T-cell (primary cell): ENCODE measurements around the gene OR10H5. TPM values are rescaled to one million over a fixed set of nuclear protein-coding genes. Genes with fewer than 3 reads are reported as not detected.
"Not testable (repeated sequence)": the region's sequence is repeated elsewhere in the genome, so short reads cannot be mapped to it uniquely, and the experiment has no call there.

Experiments
- ATAC-seq, 4 experiments: fragments of 200-7000 bp in 3 of 4; fragments of 150-1000 bp in 1 of 4; cut with Tn5 transposase; replicated peaks in 1 of 4; 1 replicate in 3 of 4; 2 replicates in 1 of 4; pipeline ENCODE4 v1.10.0; 2021; ENCODE audit warnings: moderate library complexity in 3 of 4, mild to moderate bottlenecking in 2 of 4, moderate number of reproducible peaks in 1 of 4
- CTCF ChIA-PET, 2 donors: fragments of 300-600 bp; sonication (Branson Sonifier 250); formaldehyde crosslinking; loops; one replicate each; lab custom pipeline; 2022; ENCODE audit warnings: antibody characterized with exemption in 2 of 2; lab: Charles Lee
- POLR2A ChIA-PET, 2 donors: fragments of 300-600 bp; sonication (Branson Sonifier 250); formaldehyde crosslinking; loops; one replicate each; lab custom pipeline; 2022; ENCODE audit warnings: antibody characterized with exemption in 2 of 2; lab: Charles Lee
- DNase-seq, 35 experiments: peaks; one replicate each; pipeline versions ENCODE4 v3.0.0 to v3.0.0-alpha.2; 2013 to 2023
- H3K27ac ChIP-seq: one replicate; pipeline ENCODE4 v1.5.1; 2013; ENCODE audit warnings: low read length
- H3K27me3 ChIP-seq, 2 experiments: replicated peaks in 1 of 2; 1 replicate in 1 of 2; 2 replicates in 1 of 2; pipeline versions ENCODE4 v1.6.1 to v1.7.0; 2013; ENCODE audit warnings: low read length in 1 of 2, mixed read lengths in 1 of 2; ENCODE audit not compliant: control insufficient read depth in 2 of 2, insufficient read depth in 2 of 2; ENCODE audit errors: extremely low read depth in 1 of 2
- H3K36me3 ChIP-seq, 2 donors: 1 replicate in 1 of 2; 2 replicates in 1 of 2; pipeline versions ENCODE4 v1.6.1 to v1.7.0; 2013; ENCODE audit warnings: low read length in 1 of 2; ENCODE audit not compliant: control insufficient read depth in 2 of 2, insufficient read depth in 1 of 2; ENCODE audit errors: extremely low read depth in 1 of 2
- H3K4me1 ChIP-seq, 2 experiments: 1 replicate in 1 of 2; 2 replicates in 1 of 2; pipeline versions ENCODE4 v1.6.1 to v1.7.0; 2013; ENCODE audit warnings: low read length in 2 of 2, mixed read lengths in 1 of 2; ENCODE audit not compliant: insufficient read depth in 2 of 2, control insufficient read depth in 1 of 2; ENCODE audit errors: extremely low read depth in 1 of 2
- H3K4me3 ChIP-seq, 2 donors: 1 replicate in 1 of 2; 2 replicates in 1 of 2; pipeline versions ENCODE4 v1.5.1 to v1.7.0; 2013; ENCODE audit warnings: mild to moderate bottlenecking in 2 of 2, low read length in 1 of 2, moderate library complexity in 1 of 2; ENCODE audit not compliant: control insufficient read depth in 1 of 2; ENCODE audit errors: extremely low read depth in 1 of 2
- H3K9me3 ChIP-seq: 2 replicates; pipeline ENCODE4 v1.7.0; 2013
- H3K27ac Mint-ChIP-seq, 2 donors: one replicate each; pipeline ENCODE4 v1.8.0; 2020 to 2021; ENCODE audit warnings: mild to moderate bottlenecking in 2 of 2, mixed read lengths in 2 of 2
- H3K27me3 Mint-ChIP-seq, 2 donors: one replicate each; pipeline ENCODE4 v1.8.0; 2021 to 2022; ENCODE audit warnings: mixed read lengths in 2 of 2
- H3K36me3 Mint-ChIP-seq: one replicate; pipeline ENCODE4 v1.8.0; 2021; ENCODE audit warnings: mixed read lengths
- H3K4me1 Mint-ChIP-seq, 3 donors: one replicate each; pipeline ENCODE4 v1.8.0; 2020 to 2022; ENCODE audit warnings: mixed read lengths in 3 of 3, mild to moderate bottlenecking in 1 of 3
- H3K4me3 Mint-ChIP-seq, 3 donors: one replicate each; pipeline ENCODE4 v1.8.0; 2020 to 2022; ENCODE audit warnings: mild to moderate bottlenecking in 3 of 3, mixed read lengths in 3 of 3, moderate library complexity in 3 of 3
- H3K9me3 Mint-ChIP-seq, 3 donors: one replicate each; pipeline ENCODE4 v1.8.0; 2020 to 2022; ENCODE audit warnings: mixed read lengths in 3 of 3
- WGBS: methylation state at CpG from one replicate; pipeline ENCODE4 v1.1.5; 2013; ENCODE audit warnings: missing lambda C conversion rate; ENCODE audit not compliant: insufficient coverage; 5-methylcytosine and 5-hydroxymethylcytosine counted together
- total RNA-seq, 35 experiments: library from RNA in 6 of 35; stranded (reverse) in 6 of 35; fragments of 120-200 nt in 1 of 35; gene quantifications; one replicate each; pipeline versions ENCODE4 v1.2.1 to v1.2.4 and lab custom pipeline; 2013 to 2026

Gene OR10H5
- total RNA-seq, 5 donors from 2014 or later (not counting 1 experiment from before 2014, with no cell fraction given), result not detected

DNA sequence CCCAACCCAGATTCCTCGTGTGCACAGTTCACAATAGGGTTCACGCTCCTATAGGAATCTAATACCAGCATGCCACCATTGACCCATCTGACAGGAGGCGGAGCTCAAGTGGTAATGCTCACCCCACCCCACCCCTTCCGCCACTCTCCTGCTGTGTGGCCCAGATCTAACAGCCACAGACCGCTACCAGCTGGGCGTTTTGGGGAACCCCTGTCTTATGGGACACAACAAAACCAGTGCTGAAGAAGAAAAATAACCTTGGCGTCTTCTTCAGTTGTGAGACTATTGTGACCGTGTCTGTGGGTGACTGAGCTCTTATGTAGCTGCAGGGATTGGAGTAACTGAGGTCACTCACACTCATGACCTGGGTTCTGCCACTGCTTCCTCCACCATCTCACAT, 33.2 kb downstream of the OR10H5 start:
- Mint-ChIP-seq H3K27ac (no peak overlapping the region), H3K4me1 (no peaks in the 10 kb centered on the region), H3K36me3 (no peaks in the 10 kb centered on the region), H3K27me3 (peaks cover 0 to 3% of the 10 kb centered on the region in 2 donors), H3K4me3 (no peak overlapping the region), H3K9me3 (no peaks in the 10 kb centered on the region)
- ChIA-PET CTCF (interaction anchor here in 1 of 2 donors (0.6 kb wide), 1 partner anchor 185 kb away, joined by 6 read pairs; no protein-coding TSS in a partner anchor), POLR2A (no interaction called here)
- no peaks in the 10 kb centered on the region for H3K9me3 ChIP-seq
- ATAC-seq (no peak), DNase-seq (peak in 9 of 35 experiments; percentile 6 to 45 (median 22))
- no peaks in the 10 kb centered on the region for H3K4me1 ChIP-seq
- H3K27ac ChIP-seq, result no peak overlapping the region
- WGBS, result 77% methylated on average over 4 of the region's 8 CpGs
- H3K4me3 ChIP-seq, result no peak overlapping the region
- no peaks in the 10 kb centered on the region for H3K36me3 ChIP-seq
- peaks cover 0 to 2% of the 10 kb centered on the region in 2 experiments for H3K27me3 ChIP-seq

GRCh38 chr19:15825753-15826152, 38.3 kb downstream of the OR10H5 start:
- WGBS, result no CpG with 5 or more reads among the region's 1 CpG
- CTCF ChIA-PET, result interaction anchor here in 1 of 2 donors (1.0 kb wide), 1 partner anchor 11 kb away, joined by 4 read pairs; no protein-coding TSS in a partner anchor
- Histone ChIP-seq H3K4me3 (no peak overlapping the region), H3K27ac (no peak overlapping the region), H3K36me3 (no peaks in the 10 kb centered on the region), H3K27me3 (no peaks in the 10 kb centered on the region), H3K4me1 (no peaks in the 10 kb centered on the region), H3K9me3 (no peaks in the 10 kb centered on the region)
- no peaks in the 10 kb centered on the region for H3K27me3 Mint-ChIP-seq
- no peak for DNase-seq
- peaks cover 0 to 1% (median 0%) of the 10 kb centered on the region in 3 donors for H3K4me1 Mint-ChIP-seq
- no peak overlapping the region for H3K4me3 Mint-ChIP-seq
- POLR2A ChIA-PET, result no interaction called here
- H3K9me3 Mint-ChIP-seq, result no peaks in the 10 kb centered on the region
- no peak overlapping the region for H3K27ac Mint-ChIP-seq
- no peaks in the 10 kb centered on the region for H3K36me3 Mint-ChIP-seq
- ATAC-seq, result no peak

DNA sequence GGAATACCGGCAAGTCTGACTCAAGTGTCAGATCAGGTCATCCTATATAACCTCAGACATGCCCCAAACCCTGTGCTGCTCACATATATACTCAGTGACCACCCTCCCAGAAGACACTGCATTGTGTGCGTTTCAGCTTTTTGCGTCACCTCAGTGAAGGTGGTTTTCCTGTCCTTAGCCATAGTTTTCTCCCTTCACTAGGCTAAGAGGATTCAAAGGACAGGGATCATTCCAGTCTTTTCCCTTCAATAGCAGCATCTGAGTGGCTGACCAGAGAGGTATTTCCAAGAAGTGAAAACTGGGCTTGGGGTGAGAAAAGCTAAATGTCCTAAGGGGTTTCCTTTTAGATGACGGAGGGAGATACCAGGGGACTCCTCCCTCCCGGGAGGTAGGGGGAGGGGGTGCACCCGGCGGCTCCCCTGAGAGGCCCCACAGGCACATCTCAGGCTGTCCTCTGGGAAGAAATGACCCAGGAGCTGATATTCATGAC, 40.7 kb downstream of the OR10H5 start:
- DNase-seq, result no peak
- Histone ChIP-seq H3K9me3 (no peaks in the 10 kb centered on the region), H3K27me3 (no peaks in the 10 kb centered on the region), H3K4me1 (no peaks in the 10 kb centered on the region), H3K36me3 (no peaks in the 10 kb centered on the region), H3K27ac (no peak overlapping the region), H3K4me3 (no peak overlapping the region)
- ChIA-PET CTCF (no interaction called here), POLR2A (interaction anchor here in 1 of 2 donors (0.6 kb wide), 1 partner anchor 8 kb away, joined by 3 read pairs; no protein-coding TSS in a partner anchor)
- H3K27ac Mint-ChIP-seq, result no peak overlapping the region
- H3K36me3 Mint-ChIP-seq, result no peaks in the 10 kb centered on the region
- ATAC-seq, result no peak
- H3K4me3 Mint-ChIP-seq, result no peak overlapping the region
- 74% methylated on average over 3 of the region's 7 CpGs for WGBS
- no peaks in the 10 kb centered on the region for H3K9me3 Mint-ChIP-seq
- no peaks in the 10 kb centered on the region for H3K27me3 Mint-ChIP-seq
- peaks cover 0 to 1% (median 0%) of the 10 kb centered on the region in 3 donors for H3K4me1 Mint-ChIP-seq

- POLR2A ChIA-PET, DNase-seq, H3K4me1 ChIP-seq, H3K27ac ChIP-seq, H3K4me3 ChIP-seq, H3K36me3 ChIP-seq, H3K9me3 ChIP-seq, H3K36me3 Mint-ChIP-seq, H3K4me3 Mint-ChIP-seq, H3K27ac Mint-ChIP-seq, H3K4me1 Mint-ChIP-seq, H3K27me3 ChIP-seq, ATAC-seq, H3K27me3 Mint-ChIP-seq, CTCF ChIA-PET, H3K9me3 Mint-ChIP-seq: not testable (repeated sequence)
- 79% methylated on average over 12 of the region's 13 CpGs for WGBS
Measured at GRCh38 chr19:15828611-15829305, 41.3 kb downstream of the OR10H5 start.

GRCh38 chr19:15829306-15829698, 41.8 kb downstream of the OR10H5 start:
- Mint-ChIP-seq H3K27me3 (no peaks in the 10 kb centered on the region), H3K36me3 (no peaks in the 10 kb centered on the region), H3K27ac (no peak overlapping the region), H3K9me3 (no peaks in the 10 kb centered on the region), H3K4me1 (peaks cover 0 to 1% (median 0%) of the 10 kb centered on the region in 3 donors), H3K4me3 (no peak overlapping the region)
- ChIA-PET POLR2A (no interaction called here), CTCF (no interaction called here)
- 90% methylated on average over 10 of the region's 10 CpGs for WGBS
- Histone ChIP-seq H3K4me3 (no peak overlapping the region), H3K36me3 (no peaks in the 10 kb centered on the region), H3K27me3 (no peaks in the 10 kb centered on the region), H3K4me1 (no peaks in the 10 kb centered on the region), H3K27ac (no peak overlapping the region), H3K9me3 (no peaks in the 10 kb centered on the region)
- ATAC-seq (no peak), DNase-seq (no peak)

- DNase-seq, result no peak
- H3K27me3 Mint-ChIP-seq, result no peaks in the 10 kb centered on the region
- H3K4me1 Mint-ChIP-seq, result peaks cover 0 to 1% (median under 1%) of the 10 kb centered on the region in 3 donors
- no peak overlapping the region for H3K27ac Mint-ChIP-seq
- no peaks in the 10 kb centered on the region for H3K9me3 Mint-ChIP-seq
- H3K4me1 ChIP-seq, result no peaks in the 10 kb centered on the region
- no peaks in the 10 kb centered on the region for H3K27me3 ChIP-seq
- no peaks in the 10 kb centered on the region for H3K36me3 ChIP-seq
- 80% methylated on average over 5 of the region's 8 CpGs for whole genome bisulfite sequencing
- H3K27ac ChIP-seq, result no peak overlapping the region
- ChIA-PET POLR2A (no interaction called here), CTCF (no interaction called here)
- ATAC-seq, result no peak
- H3K4me3 ChIP-seq, result no peak overlapping the region
- no peaks in the 10 kb centered on the region for H3K9me3 ChIP-seq
- no peaks in the 10 kb centered on the region for H3K36me3 Mint-ChIP-seq
- no peak overlapping the region for H3K4me3 Mint-ChIP-seq
Measured at GRCh38 chr19:15829786-15830185, 42.3 kb downstream of the OR10H5 start.
